NCI-H1092 treated with DMSO at 0.1 percent for 48 hours (cell line): ENCODE measurements around the gene ARVCF.
A peak's percentile ranks its signal among the peaks of the same experiment; 100 is the strongest.
"Not testable (repeated sequence)": the region's sequence is repeated elsewhere in the genome, so short reads cannot be mapped to it uniquely, and the experiment has no call there.

ENCODE experiments used
- DNase-seq: peaks from one replicate; lab custom pipeline; 2025; lab: John Stamatoyannopoulos, UW

ARVCF gene

GRCh38 chr22:19936513-19936912 lies 80.1 kb downstream of the ARVCF start:
- DNase-seq = no peak

- not testable (repeated sequence) for DNase-seq
These were observed 81.4 kb downstream of the ARVCF start for GRCh38 chr22:19935123-19935718.

GRCh38 chr22:19933341-19934241 lies 83.0 kb downstream of the ARVCF start:
- DNase-seq = peak; percentile 77

GRCh38 chr22:19932367-19933206 lies 84.0 kb downstream of the ARVCF start:
- DNase-seq = peak; percentile 77

GRCh38 chr22:19931514-19931913 lies 85.1 kb downstream of the ARVCF start:
- DNase-seq = no peak

- DNase-seq = no peak
These were observed 85.8 kb downstream of the ARVCF start for GRCh38 chr22:19930551-19931486.

GRCh38 chr22:19929586-19930550 lies 86.8 kb downstream of the ARVCF start:
- no peak for DNase-seq

GRCh38 chr22:19928207-19928606 lies 88.4 kb downstream of the ARVCF start:
- no peak for DNase-seq

GRCh38 chr22:19927696-19928095 lies 88.9 kb downstream of the ARVCF start:
- DNase-seq = no peak

GRCh38 chr22:19926028-19926427 lies 90.6 kb downstream of the ARVCF start:
- DNase-seq = not testable (repeated sequence)

- DNase-seq = no peak
These were observed 92.6 kb downstream of the ARVCF start for GRCh38 chr22:19923914-19924513.

- DNase-seq = no peak
These were observed 95.0 kb downstream of the ARVCF start for GRCh38 chr22:19921544-19922081.
